ENCODE results near the gene LRRIQ1. TPM values are rescaled to one million over a fixed set of nuclear protein-coding genes. Genes with fewer than 3 reads are reported as not detected.
"Not testable (repeated sequence)": the region's sequence is repeated elsewhere in the genome, so short reads cannot be mapped to it uniquely, and the experiment has no call there.

LRRIQ1 gene
- total RNA-seq, 1 experiment from 2014 or later, result 0.39 TPM

- Histone ChIP-seq H4K20me1 (ENCODE audit: control insufficient read depth, insufficient read depth, insufficient read length) (no peaks in the 10 kb centered on the region), H2AK5ac (ENCODE audit: insufficient read length, low read length) (no peak overlapping the region), H3K4me2 (ENCODE audit: insufficient read depth, insufficient read length, low read length) (no peak overlapping the region), H3K4me1 (ENCODE audit: insufficient read depth, low read length) (no peaks in the 10 kb centered on the region), H2BK120ac (ENCODE audit: low read depth, low read length, poor library complexity, severe bottlenecking) (no peak overlapping the region), H3K79me1 (ENCODE audit: insufficient read depth, low read depth, low read length, poor library complexity, severe bottlenecking) (no peaks in the 10 kb centered on the region), H3K9me3 (ENCODE audit: control insufficient read depth, low read depth, low read length) (no peaks in the 10 kb centered on the region), H4K5ac (ENCODE audit: insufficient read length, low read depth, low read length) (no peak overlapping the region), H3K56ac (ENCODE audit: insufficient read length, low read depth, low read length) (no peak overlapping the region), H3T11ph (ENCODE audit: low read length) (no peak overlapping the region), H3K4ac (ENCODE audit: low read depth, low read length) (no peak overlapping the region), H2BK5ac (ENCODE audit: insufficient read length, low read length) (no peak overlapping the region), H2AFZ (ENCODE audit: low read length) (no peak overlapping the region), H3K14ac (ENCODE audit: insufficient read depth, low read length) (no peak overlapping the region), H2BK15ac (ENCODE audit: low read depth, low read length) (no peak overlapping the region), H3K27me3 (ENCODE audit: insufficient read depth, low read length) (no peaks in the 10 kb centered on the region), H3K9ac (ENCODE audit: extremely low read depth, insufficient read length, low read length) (no peak overlapping the region), H3K79me2 (ENCODE audit: insufficient read depth, low read length) (no peaks in the 10 kb centered on the region), H4K8ac (replicated peaks; ENCODE audit: insufficient read length, low read depth, low read length) (no peak overlapping the region), H4K91ac (ENCODE audit: insufficient read length, low read depth, low read length) (no peak overlapping the region), H2BK12ac (ENCODE audit: insufficient read length, low read depth, low read length) (no peak overlapping the region), H3K27ac (ENCODE audit: insufficient read length, low read depth, low read length) (no peak overlapping the region), H3K18ac (ENCODE audit: insufficient read length, low read depth, low read length) (no peak overlapping the region), H2BK20ac (ENCODE audit: low read depth, low read length, poor library complexity, severe bottlenecking) (no peak overlapping the region), H3K23me2 (ENCODE audit: insufficient read length, low read depth, low read length, poor library complexity, severe bottlenecking) (no peaks in the 10 kb centered on the region), H3K23ac (ENCODE audit: insufficient read length, low read depth, low read length) (no peak overlapping the region)
- no peak for DNase-seq
- Mint-ChIP-seq H3K36me3 (ENCODE audit: insufficient read depth in 1 of 3, low read depth in 3 of 3) (peaks cover 7 to 28% (median 14%) of the 10 kb centered on the region in 3 experiments; a peak in 5 of 7 replicates), H3K4me3 (no peak overlapping the region), H3K27me3 (ENCODE audit: low read depth) (no peaks in the 10 kb centered on the region), H3K9me3 (peaks cover 31 to 32% of the 10 kb centered on the region in 2 experiments), H3K4me1 (no peaks in the 10 kb centered on the region), H3K27ac (peak overlapping the region in 1 of 3 experiments; percentile 22; a peak in 2 of 7 replicates)
- no peak for TF ChIP-seq CTCF (conservative IDR thresholded peaks at IDR 0.05)
- WGBS (ENCODE audit: extremely low coverage, insufficient read length, low lambda C conversion rate), result no CpG with 5 or more reads among the region's 4 CpGs
Observed at GRCh38 chr12:85206543-85206942, 170.4 kb downstream of the LRRIQ1 start.

GRCh38 chr12:85224339-85224738 lies 188.2 kb downstream of the LRRIQ1 start:
- H4K91ac ChIP-seq (ENCODE audit: insufficient read length, low read depth, low read length); H3K27ac ChIP-seq (ENCODE audit: insufficient read length, low read depth, low read length); H3K4me3 Mint-ChIP-seq; H3K27me3 Mint-ChIP-seq (ENCODE audit: low read depth); H3K79me1 ChIP-seq (ENCODE audit: insufficient read depth, low read depth, low read length, poor library complexity, severe bottlenecking); H3K36me3 Mint-ChIP-seq (ENCODE audit: insufficient read depth in 1 of 3, low read depth in 3 of 3); H3K4me1 ChIP-seq (ENCODE audit: insufficient read depth, low read length); H4K5ac ChIP-seq (ENCODE audit: insufficient read length, low read depth, low read length); H2BK20ac ChIP-seq (ENCODE audit: low read depth, low read length, poor library complexity, severe bottlenecking); H2BK120ac ChIP-seq (ENCODE audit: low read depth, low read length, poor library complexity, severe bottlenecking); H3K27me3 ChIP-seq (ENCODE audit: insufficient read depth, low read length); H4K20me1 ChIP-seq (ENCODE audit: control insufficient read depth, insufficient read depth, insufficient read length); H4K8ac ChIP-seq (replicated peaks; ENCODE audit: insufficient read length, low read depth, low read length); H3K9me3 ChIP-seq (ENCODE audit: control insufficient read depth, low read depth, low read length); H3K23ac ChIP-seq (ENCODE audit: insufficient read length, low read depth, low read length); H3K14ac ChIP-seq (ENCODE audit: insufficient read depth, low read length); H3K56ac ChIP-seq (ENCODE audit: insufficient read length, low read depth, low read length); H3K79me2 ChIP-seq (ENCODE audit: insufficient read depth, low read length); DNase-seq; H3K9me3 Mint-ChIP-seq; H2AFZ ChIP-seq (ENCODE audit: low read length); H3K9ac ChIP-seq (ENCODE audit: extremely low read depth, insufficient read length, low read length); H2BK5ac ChIP-seq (ENCODE audit: insufficient read length, low read length); H3K4me1 Mint-ChIP-seq; H2BK15ac ChIP-seq (ENCODE audit: low read depth, low read length); H2AK5ac ChIP-seq (ENCODE audit: insufficient read length, low read length); H3K4ac ChIP-seq (ENCODE audit: low read depth, low read length); H3K27ac Mint-ChIP-seq; H3K23me2 ChIP-seq (ENCODE audit: insufficient read length, low read depth, low read length, poor library complexity, severe bottlenecking); H2BK12ac ChIP-seq (ENCODE audit: insufficient read length, low read depth, low read length); H3K18ac ChIP-seq (ENCODE audit: insufficient read length, low read depth, low read length); H3K4me2 ChIP-seq (ENCODE audit: insufficient read depth, insufficient read length, low read length); H3T11ph ChIP-seq (ENCODE audit: low read length): not testable (repeated sequence)
- no CpG with 5 or more reads among the region's 1 CpG for WGBS (ENCODE audit: extremely low coverage, insufficient read length, low lambda C conversion rate)
